Activated CD8-positive, alpha-beta memory T cell treated with anti-CD3 and anti-CD28 coated beads, Interleukin-2, amount 50 U/mL, for 1 hour (primary cell): Measurements from ENCODE around the gene LSR.

Experiments
- DNase-seq: peaks from one replicate; pipeline ENCODE4 v3.0.0-alpha.2; 2020; ENCODE audit errors: extremely low read depth

LSR gene, protein sequence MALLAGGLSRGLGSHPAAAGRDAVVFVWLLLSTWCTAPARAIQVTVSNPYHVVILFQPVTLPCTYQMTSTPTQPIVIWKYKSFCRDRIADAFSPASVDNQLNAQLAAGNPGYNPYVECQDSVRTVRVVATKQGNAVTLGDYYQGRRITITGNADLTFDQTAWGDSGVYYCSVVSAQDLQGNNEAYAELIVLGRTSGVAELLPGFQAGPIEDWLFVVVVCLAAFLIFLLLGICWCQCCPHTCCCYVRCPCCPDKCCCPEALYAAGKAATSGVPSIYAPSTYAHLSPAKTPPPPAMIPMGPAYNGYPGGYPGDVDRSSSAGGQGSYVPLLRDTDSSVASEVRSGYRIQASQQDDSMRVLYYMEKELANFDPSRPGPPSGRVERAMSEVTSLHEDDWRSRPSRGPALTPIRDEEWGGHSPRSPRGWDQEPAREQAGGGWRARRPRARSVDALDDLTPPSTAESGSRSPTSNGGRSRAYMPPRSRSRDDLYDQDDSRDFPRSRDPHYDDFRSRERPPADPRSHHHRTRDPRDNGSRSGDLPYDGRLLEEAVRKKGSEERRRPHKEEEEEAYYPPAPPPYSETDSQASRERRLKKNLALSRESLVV

DNA sequence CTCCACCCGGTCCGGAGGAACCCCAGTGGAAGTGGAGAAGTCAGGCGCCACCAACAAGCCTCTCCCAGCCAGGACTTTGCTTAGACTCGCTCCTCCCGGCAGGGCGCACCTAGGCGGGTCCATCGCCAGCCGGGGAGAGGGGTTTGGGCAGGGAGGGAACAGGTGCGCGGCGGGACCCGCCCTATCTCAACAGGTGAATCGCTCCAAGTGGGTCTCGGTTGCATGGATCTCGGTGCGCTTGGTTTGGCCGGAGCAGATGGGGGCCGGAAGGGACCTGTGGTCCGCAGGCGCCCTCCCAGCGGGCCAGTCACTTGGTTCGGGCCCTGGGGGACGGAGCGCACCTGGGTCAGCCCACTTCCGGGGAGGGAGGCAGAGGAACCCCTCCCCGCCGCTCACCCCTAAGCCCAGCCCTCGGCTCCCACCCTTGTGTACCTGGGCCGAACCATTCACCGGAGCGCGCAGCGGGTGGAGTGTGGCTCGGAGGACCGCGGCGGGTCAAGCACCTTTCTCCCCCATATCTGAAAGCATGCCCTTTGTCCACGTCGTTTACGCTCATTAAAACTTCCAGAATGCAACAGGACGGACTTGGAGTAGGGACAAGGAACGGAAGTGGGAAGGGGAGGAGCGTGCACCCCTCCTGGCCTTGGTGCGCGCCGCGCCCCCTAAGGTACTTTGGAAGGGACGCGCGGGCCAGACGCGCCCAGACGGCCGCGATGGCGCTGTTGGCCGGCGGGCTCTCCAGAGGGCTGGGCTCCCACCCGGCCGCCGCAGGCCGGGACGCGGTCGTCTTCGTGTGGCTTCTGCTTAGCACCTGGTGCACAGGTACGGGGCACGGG is at the start of gene LSR:
TSS of gene LSR (plus strand) at position 693 of the 836 bp plus-strand sequence. CDS start at position 714, 21 bp downstream.
- peak; percentile 65 for DNase-seq

DNA sequence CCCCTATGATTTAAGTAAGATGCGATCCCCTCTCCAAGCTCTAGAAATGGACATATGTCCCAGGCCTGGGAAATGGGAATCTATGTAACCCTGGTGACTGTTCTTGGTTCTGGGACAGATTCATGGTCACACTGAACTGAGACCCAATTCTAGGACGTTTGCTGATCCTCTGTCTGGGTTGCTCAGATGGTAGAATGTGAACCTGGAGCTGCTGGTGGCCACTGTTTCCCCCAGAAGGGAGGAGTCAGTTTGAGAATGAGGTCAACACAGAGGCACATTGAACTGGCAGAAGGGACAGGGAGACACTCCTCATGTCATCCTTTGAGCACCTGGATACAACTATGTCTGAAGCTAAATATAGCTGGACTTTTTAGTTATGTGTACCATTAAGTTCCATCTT is 49.3 kb upstream of the LSR start:
- DNase-seq, result no peak

DNA sequence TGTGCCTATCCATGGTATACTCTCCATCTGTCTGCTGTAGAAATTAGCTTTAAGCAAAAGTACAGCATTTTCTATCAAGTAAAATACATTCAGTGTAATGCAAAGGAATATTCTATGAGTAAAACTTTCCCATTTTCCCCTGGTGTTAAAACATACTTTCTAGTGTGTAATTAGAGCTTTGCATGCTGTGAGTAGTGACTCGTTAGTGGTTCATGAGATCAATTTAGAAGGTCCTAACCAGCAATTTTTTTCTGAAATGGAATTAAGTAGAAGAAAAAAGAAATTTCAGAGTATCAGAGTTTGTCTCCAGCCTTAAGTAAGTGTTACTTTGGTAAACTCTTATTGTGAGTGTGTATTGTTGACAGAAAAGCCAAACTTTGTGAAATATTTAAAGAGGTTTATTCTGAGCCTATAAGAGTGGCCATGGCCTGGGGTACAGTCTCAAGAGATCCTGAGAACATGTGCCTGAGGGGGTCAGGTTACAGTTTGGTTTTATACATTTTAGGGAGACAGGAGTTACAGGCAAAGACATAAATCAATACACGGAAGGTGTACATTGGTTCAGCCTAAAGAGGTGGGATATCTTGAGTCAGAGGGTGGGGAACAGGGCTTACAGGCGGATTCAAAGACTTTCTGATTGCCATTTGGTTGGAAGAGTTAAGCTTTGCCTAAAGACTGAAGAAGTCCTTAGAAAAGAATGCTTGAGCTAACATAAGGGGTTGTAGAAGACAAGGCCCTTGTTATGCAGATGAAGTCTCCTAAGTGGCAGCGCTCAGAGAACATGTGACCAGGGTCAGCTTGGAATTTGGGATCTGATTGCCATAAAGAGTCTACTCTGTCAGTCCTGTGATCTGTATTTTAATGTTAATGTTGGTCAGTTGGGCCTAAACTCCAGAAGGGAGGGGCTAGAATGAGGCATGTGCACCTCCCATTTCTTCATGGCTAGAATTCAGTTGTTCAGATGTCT is 45.8 kb upstream of the LSR start:
- DNase-seq, result no peak

DNA sequence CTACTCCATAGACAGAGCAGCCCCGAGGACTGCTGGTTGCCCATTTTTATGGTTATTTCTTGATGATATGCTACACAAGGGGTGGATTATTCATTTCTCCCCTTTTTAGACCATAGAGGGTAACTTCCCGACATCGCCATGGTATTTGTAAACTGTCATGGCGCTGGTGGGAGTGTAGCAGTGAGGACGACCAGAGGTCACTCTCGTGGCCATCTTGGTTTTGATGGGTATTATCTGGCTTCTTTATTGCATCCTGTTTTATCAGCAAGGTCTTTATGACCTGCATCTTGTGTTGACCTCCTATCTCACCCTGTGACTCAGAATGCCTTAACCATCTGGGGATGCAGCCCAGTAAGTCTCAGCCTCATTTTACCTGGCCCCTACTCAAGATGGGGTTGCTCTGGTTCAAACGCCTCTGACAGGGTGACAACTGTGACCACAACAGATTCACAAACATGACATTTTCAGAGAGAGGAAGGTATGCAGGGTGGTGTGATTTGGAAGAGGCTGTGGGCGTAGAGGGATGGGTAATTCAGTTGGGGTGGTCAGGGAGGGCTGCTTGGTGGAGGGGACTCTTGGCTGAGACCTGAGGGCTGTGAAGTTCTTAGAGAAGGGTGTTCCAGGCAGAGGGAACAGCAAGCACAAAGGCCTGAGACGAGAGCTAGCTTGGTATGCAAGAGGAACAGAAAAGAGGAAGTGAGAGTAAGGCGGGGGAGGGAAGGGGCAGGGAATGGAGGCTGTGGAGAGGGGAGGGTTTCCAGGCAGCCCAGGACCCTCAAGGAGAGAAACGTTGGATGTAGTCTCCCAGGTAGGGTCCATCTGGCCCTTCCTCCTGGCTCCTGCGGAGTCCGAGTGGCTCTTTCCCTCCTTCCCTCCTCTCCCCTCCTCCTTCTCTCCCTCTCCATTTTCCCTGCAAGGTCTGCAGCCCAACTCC is 43.7 kb upstream of the LSR start:
- no peak for DNase-seq

DNA sequence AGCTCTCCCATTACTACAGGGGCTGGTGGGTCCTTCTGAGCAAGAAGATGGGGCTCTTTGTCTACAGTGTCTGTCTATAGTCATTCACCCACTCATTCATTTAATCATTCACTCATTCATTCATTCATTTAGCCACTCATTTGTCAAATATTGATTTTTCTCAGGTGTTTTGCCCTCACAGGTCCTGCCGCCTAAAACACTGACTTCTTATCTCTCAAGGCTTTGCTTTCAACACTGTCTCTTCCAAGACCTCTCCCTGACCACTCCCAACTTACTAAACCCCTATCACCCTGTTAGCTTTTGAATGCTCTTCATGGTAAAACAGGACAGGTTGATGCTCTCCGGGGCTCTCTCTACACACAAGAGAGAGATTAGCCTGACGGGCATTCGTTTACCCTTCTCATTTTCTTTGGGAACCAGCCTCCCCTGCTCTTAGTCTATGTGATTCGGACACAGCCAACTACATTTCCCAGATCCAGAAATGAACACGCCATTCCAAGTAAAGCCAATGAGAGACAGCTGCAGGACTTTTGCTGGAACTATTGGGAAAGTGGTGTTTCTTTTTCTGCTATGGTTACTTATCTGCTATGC is 43.0 kb upstream of the LSR start:
- DNase-seq, result no peak

DNA sequence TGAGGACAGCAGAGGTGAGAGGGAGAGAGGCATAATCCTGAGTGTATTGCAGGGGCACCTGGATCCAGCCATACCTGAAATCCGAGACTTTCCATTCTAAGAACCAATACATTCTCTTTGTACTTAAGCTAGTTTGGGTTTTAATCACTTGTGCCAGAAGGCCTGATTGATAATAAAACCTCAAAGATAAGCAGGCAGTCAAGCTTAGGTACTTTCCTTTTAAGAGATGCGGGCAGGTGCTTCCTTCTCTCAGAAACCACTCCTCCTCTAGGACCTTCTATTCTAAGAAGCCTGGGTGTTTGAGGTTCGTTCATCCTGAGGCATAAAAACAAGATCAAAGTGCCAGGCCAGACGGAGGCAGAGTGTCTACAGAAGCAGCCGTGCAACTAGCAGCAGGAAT is 42.4 kb upstream of the LSR start:
- DNase-seq, result peak; percentile 44

DNA sequence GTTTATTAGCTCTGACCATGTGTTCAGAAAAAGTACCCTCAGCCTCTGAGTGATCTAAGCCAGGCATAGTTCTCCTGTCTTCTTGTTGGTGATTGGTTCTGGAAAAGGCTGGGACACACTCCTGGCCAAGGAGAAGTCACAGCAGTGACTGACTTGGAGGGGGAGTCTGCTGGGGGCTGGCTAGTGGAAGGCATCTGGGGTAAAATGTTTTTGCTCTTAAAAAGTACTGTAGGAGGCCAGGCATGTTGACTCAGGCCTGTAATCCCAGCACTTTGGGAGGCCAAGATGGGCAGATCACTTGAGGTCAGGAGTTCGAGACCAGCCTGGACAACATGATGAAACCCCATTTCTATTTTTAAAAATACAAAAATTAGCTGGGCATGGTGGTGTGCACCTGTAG is 41.9 kb upstream of the LSR start:
- no peak for DNase-seq

DNA sequence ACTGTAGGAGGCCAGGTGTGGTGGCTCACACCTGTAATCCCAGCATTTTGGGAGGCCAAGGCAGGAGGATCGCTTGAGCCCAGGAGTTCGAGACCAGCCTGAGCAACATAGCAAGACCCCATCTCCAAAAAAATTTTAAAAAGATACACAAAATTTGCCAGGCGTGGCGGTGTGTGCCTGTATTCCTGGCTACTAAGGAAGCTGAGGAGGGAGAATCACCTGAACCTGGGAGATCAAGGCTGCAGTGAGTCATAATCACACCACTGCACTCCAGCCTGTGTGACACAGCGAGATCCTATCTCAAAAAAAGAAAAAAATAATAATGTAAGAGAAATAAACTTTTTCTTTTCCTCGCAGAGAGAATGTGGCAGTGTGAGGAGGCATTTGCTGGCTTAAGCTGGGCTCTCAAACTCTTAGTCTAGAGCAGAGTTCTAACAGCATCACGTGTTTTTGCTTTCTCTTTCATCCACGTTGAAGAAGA is 41.4 kb upstream of the LSR start:
- peak; percentile 23 for DNase-seq

DNA sequence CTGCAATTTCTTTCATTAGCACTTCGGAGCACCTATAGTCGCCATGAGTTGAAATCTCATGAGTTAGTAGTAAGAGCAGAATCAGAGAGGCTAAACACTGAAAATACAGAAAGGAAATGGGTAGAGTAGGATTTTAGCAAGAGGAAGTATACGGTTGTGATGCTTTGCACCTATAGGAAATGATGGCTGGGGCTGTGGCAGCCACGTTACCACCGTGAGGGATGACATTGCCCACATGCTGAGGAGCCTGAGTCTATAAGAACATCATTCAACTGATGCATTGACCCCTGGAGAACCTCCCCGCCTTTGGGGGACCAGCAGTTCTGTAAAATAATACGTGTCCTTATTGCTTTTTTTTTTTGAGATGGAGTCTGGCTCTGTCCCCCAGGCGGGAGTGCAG is 40.7 kb upstream of the LSR start:
- no peak for DNase-seq

DNA sequence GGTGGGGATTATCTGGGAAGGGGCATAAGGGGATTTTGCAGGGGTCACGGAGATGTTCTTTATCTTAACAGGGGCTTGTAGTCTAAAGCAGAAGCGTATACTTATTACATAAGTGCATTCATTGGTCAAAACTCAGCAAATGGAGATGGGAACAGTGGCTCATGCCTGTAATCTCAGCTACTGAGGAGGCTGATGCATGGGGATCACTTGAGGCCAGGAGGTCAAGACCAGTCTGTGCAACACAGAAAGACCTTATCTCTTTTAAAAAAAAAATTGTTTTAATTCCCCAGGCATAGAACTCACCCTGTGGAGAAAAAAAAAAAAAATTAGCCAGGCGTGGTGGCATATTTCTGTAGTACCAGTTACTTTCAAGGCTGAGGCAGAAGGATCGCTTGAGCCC is 39.2 kb upstream of the LSR start:
- DNase-seq, result no peak

DNA sequence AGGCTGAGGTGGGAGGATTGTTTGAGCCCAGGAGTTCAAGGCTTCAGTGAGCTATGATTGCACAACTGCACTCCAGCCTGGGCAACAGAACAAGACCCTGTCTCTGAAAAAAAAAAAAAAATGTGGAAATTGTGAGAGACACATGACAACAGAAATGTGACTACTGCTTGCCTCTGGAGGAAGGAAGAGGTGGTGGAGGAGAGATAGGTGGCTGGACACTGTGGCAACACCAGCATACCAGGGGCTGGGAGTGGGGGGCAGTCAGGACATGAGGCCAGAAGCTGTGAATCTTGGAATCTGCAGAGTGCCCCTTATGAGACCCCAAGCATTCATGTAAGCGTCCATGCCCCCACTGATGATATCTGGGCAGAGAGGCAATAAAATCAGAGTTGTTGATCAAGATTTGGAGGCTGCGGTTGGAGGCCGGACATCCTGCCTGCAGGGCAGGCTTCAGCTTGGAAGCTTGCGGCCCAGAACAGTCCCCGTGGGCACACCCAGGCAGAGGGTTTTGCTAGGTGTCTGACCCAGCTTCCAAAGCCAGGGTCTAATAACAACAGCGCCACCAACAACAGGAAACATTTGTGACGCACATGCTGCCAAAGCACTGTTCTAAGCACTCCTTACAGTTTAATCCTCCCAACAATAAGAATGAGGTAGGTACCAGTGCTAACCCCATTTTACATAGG is 37.1 kb upstream of the LSR start:
- peak; percentile 81 for DNase-seq

DNA sequence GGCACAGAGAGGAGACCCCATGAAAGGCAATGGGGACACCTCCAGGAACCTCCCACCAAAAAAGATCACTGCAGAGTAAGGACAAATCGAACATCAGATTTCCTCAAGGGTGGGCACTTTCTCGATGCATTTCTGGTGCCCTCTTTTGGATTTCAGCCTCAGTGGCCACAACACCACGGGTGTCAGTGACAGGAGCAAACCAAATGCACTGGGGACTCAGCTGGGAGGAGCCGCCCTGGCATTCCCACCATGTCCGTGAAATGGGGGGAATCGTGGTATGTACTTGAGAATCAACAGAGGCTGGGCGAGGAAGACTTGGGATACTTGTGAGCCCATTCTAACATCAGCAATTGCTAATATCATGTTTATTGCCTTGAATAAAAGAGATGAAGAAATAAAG is 36.6 kb upstream of the LSR start:
- no peak for DNase-seq

DNA sequence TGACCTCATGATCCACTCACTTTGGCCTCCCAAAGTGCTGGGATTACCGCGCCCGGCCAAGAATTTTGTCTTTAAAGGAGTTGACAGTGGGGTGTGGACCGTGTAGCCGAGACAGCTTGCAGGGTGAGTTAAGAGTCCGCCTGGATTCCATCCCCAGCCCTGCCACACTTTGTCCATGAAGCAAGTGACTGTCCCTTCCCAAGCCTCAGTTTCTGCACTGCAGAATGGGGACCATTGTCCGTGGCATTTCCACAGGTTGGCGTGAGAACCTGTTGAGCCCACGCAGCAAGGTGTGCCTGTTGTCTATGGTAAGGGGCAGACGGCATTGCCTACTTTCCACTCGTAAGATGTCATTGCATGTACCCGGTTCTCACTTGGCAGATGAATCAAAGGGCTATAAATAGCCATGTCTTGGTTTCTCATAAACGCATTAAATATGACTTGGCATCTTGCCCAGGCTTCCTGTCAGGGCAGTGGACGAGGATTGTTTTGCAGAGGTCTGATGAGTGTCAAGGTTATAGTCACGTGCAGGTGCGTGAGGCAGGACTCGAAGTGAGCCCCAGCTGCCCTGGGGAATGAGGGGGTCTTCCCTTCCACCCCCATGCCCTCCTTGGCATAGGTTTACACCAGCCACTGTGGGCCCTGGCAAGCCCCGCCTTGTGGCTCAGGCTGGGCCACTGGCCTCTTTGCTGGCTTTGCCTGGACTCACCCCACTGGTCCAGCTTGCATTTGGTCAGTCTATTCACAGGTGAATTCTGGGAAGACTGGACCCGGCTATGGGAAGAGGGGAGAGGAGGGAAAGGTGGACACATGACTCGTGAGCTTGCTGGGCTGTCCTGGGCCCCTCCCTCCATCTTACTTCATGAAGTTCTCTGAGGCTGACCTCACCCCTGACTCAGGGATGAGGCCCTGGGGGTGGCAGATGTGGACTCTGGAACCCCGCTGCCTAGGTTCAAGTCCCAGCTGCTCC is 34.9 kb upstream of the LSR start:
- peak; percentile 96 for DNase-seq

DNA sequence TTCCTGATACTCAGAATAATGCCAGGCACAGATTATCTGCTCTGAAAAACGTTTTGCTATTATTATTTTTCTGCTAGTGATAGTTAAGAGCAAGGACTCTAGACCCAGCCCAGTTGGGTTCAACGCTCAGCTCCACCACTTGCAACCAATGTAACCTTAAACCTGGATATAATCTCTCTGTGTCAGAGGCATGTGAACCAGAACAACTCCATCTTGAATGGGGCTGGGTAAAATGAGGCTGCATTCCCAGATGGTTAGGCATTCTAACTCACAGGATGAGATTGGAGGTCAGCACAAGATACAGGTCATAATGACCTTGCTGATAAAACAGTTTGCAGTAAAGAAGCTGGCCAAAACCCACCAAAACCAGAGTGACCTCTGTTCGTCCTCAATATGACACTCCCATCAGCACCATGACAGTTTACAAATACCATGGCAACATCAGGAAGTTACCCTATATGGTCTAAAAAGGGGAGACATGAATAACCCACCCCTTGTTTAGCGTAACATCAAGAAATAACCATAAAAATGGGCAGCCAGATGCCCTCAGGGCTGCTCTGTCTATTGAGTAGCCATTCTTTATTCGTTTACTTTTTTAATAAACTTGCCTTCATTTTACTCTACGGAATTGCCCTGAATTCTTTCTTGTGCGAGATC is 33.9 kb upstream of the LSR start:
- DNase-seq, result no peak

DNA sequence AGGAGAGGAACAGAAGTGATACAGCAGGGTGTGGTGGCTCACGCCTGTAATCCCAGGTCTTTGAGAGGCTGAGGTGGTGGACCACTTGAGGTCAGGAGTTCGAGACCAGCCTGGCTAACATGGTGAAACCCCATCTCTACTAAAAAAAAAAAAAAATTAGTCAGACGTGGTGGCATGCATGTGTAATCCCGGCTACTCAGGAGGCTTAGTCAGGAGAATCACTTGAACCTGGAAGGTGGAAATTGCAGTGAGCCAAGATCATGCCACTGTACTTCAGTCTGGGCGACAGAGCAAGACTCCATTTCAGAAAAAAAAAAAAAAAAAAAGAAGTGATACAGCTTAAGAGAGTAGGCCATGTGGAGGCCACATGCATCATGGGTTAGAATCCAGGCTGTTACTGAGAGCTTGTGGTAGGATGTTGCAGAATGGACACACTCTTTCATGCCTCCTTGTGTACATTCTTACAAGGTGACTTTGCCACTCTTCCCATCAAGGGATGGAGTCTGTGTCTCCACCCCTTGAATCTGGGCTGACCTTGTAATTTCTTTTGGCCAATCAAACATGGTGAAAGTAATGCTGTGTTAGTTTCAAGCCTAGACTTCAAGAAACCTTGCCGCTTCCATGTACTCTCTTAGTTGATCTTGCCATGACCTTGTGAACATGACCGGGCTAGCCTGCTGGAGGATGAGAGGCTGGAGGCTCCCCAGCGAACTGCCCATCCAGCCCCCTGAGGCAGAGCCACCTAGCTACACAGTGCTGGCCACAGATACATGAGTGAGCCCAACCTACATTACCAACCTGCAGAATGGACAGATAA is 32.6 kb upstream of the LSR start:
- no peak for DNase-seq

DNA sequence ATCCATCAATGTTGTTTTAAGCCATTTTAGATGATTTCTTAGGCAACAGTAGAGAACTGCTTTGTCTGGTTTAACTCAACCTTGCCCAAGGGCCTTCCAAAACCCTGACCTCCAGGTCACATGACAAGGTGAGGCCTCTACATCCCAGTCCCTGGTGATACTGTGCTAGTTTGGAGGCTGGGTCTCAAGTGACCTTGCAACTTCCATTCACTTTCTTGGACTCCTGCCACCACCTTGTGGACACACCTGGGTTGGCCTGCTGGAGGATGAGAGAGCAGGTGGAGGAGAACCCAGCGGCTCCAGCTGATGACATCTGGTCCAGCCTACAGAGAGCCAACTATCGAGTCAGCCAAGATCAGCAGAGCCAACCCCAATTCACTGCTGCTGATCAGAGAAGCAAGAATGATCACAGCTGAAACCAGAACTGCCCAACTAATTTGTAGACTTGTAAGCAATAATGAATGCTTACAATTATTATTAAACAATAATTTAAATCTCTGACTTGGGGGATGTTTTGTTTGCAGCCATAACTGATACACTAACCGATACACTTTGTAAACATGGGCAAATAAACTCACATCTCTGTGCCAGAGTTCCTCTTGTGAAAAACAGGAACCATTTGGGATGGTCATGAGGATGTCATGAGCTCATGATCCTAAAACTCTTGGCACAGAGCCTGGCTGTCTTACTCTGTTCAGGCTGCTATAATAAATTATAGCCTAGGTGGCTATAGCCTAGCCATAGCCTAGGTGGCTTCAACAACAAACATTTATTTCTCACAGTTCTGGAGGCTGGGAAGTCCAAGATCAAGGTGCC is 31.8 kb upstream of the LSR start:
- DNase-seq, result no peak
